ENCODE data around the gene RTN1.

- no peak for TF ChIP-seq CTCF (IDR thresholded peaks at IDR 0.05; ENCODE audit: low read length)
- no peak for TF ChIP-seq EZH2 (IDR thresholded peaks at IDR 0.05; ENCODE audit: borderline replicate concordance, low read length)
Observed at GRCh38 chr14:59844186-59844812, 26.3 kb downstream of the RTN1 start.

All from OCI-LY1 (cell line).